Thyroid gland (tissue), 4 donors: ENCODE data around the gene TCHH. TPM values are rescaled to one million over a fixed set of nuclear protein-coding genes. Genes with fewer than 3 reads are reported as not detected.

Experiments
- DNase-seq, 2 donors: peaks; one replicate each; pipeline ENCODE4 v3.0.0-alpha.2; 2019
- H3K27ac ChIP-seq, 3 donors: fragments of 200-600 bp; sonication (generic); 1 replicate in 2 of 3; 2 replicates in 1 of 3; pipeline ENCODE4 v1.5.1; 2016 to 2019; ENCODE audit warnings: mild to moderate bottlenecking in 1 of 3, moderate library complexity in 1 of 3
- H3K27me3 ChIP-seq: fragments of 200-600 bp; sonication (generic); one replicate; pipeline ENCODE4 v1.5.1; 2019
- H3K36me3 ChIP-seq, 2 donors: fragments of 200-600 bp; sonication (generic); one replicate each; pipeline ENCODE4 v1.5.1; 2016 to 2019
- H3K4me1 ChIP-seq, 2 donors: fragments of 200-600 bp; sonication (generic); one replicate each; pipeline ENCODE4 v1.5.1; 2017 to 2019
- H3K4me3 ChIP-seq, 3 donors: fragments of 200-600 bp; sonication (generic); replicated peaks in 1 of 3; 1 replicate in 2 of 3; 2 replicates in 1 of 3; pipeline ENCODE4 v1.5.1; 2016; ENCODE audit warnings: mild to moderate bottlenecking in 1 of 3
- H3K9me3 ChIP-seq: fragments of 200-600 bp; sonication (generic); one replicate; pipeline ENCODE4 v1.5.1; 2017
- POLR2A ChIP-seq, 2 donors: fragments of 450-650 bp; IDR thresholded peaks; one replicate each; pipeline ENCODE4 v1.6.1; 2017; ENCODE audit warnings: antibody characterized with exemption in 2 of 2, mild to moderate bottlenecking in 2 of 2, moderate library complexity in 1 of 2
- WGBS, 2 donors: methylation state at CpG; one replicate each; pipeline ENCODE4 v1.1.5; 2017; 5-methylcytosine and 5-hydroxymethylcytosine counted together
- intact Hi-C: fragments of 100-400 bp; cut with DNase I; formaldehyde crosslinking; loops from one replicate; pipeline ENCODE4 v1.15.1; 2023
- total RNA-seq, 4 donors: library from RNA; depleted of rRNA; stranded (reverse); fragments of >200 nt; gene quantifications; one replicate each; pipeline ENCODE4 v1.2.3, GENCODE V29; 2016
- TF ChIP-seq, protein P1 (sequence below), 6 experiments: fragments of 200-600 bp in 3 of 6; fragments of 450-650 bp in 3 of 6; sonication (generic) in 3 of 6; IDR thresholded peaks; one replicate each; pipeline ENCODE4 v1.5.1; 2016 to 2019; ENCODE audit warnings: antibody characterized with exemption in 6 of 6, mild to moderate bottlenecking in 2 of 6, inconsistent platforms in 1 of 6, moderate library complexity in 1 of 6

Gene TCHH
- total RNA-seq, 4 donors from 2014 or later, result 0.11 to 0.40 (median 0.13) TPM; not detected in 1

DNA sequence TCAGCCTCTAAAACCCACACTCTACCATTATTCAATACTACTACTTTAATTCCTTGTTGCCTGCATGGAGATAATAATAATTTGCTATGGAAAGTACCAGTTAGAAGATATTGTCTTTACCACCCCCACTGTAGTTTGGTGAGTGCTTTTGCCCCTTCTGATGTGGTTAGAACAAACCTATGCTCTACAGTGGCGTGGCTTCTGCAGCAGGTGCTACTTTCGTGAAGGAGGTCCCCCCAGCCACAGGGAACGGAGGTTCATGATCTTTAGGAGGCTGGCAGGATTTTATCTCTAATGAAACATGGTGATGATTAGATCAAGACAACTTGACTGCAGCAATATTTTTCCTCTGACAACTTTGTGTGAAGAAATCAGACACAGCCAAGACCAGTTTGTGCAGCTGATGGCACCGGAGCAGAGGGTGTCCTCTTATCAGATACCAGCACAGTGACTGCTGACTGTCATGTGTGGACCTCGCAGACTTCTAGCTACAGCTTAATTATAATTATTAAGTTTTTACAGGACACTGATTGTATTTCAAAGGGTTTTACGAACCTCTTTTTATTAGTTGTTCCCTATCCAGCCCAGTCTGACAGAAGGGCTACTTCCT, 10.7 kb upstream of the TCHH start:
- Histone ChIP-seq H3K4me1 (no peaks in the 10 kb centered on the region), H3K4me3 (no peak overlapping the region), H3K27me3 (no peaks in the 10 kb centered on the region), H3K9me3 (no peaks in the 10 kb centered on the region), H3K36me3 (no peaks in the 10 kb centered on the region), H3K27ac (no peak overlapping the region)
- intact Hi-C loops, result no loop called here
- TF ChIP-seq POLR2A (IDR thresholded peaks at IDR 0.05), result no peak
- TF ChIP-seq, protein P1, sequence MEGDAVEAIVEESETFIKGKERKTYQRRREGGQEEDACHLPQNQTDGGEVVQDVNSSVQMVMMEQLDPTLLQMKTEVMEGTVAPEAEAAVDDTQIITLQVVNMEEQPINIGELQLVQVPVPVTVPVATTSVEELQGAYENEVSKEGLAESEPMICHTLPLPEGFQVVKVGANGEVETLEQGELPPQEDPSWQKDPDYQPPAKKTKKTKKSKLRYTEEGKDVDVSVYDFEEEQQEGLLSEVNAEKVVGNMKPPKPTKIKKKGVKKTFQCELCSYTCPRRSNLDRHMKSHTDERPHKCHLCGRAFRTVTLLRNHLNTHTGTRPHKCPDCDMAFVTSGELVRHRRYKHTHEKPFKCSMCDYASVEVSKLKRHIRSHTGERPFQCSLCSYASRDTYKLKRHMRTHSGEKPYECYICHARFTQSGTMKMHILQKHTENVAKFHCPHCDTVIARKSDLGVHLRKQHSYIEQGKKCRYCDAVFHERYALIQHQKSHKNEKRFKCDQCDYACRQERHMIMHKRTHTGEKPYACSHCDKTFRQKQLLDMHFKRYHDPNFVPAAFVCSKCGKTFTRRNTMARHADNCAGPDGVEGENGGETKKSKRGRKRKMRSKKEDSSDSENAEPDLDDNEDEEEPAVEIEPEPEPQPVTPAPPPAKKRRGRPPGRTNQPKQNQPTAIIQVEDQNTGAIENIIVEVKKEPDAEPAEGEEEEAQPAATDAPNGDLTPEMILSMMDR (IDR thresholded peaks at IDR 0.05), result no peak
- DNase-seq, result no peak
- WGBS, 2 donors, result 80 to 87% methylated on average over 6 of the region's 6 CpGs

DNA sequence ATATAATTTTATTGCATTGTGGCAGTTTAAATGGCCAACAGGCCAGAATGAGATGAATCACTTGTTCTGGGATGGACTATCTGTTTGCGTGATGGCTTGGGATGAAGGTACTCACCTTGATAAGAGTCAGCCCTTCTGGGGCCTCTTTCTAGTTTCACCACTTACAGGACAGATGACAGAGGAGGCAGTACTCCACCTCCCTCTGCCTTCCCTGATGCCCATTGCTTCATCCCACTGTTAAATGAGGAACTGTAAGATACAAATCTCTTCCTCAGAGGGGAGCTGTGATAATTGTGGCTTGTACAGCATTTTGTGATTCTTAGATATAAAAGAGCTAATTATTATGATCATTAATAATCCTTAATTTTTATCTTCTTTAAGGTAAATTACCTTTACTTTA, 3.7 kb upstream of the TCHH start:
- 93 to 100% methylated on average over 1 of the region's 1 CpG for WGBS, 2 donors
- intact Hi-C loops, result no loop called here
- no peak overlapping the region for H3K27ac ChIP-seq
- no peak for TF ChIP-seq POLR2A (IDR thresholded peaks at IDR 0.05)
- TF ChIP-seq, protein P1 (IDR thresholded peaks at IDR 0.05), result no peak
- no peak for DNase-seq
- peaks cover 6% of the 10 kb centered on the region for H3K27me3 ChIP-seq
- no peaks in the 10 kb centered on the region for H3K4me1 ChIP-seq
- H3K36me3 ChIP-seq, result no peaks in the 10 kb centered on the region
- no peaks in the 10 kb centered on the region for H3K9me3 ChIP-seq
- no peak overlapping the region for H3K4me3 ChIP-seq

DNA sequence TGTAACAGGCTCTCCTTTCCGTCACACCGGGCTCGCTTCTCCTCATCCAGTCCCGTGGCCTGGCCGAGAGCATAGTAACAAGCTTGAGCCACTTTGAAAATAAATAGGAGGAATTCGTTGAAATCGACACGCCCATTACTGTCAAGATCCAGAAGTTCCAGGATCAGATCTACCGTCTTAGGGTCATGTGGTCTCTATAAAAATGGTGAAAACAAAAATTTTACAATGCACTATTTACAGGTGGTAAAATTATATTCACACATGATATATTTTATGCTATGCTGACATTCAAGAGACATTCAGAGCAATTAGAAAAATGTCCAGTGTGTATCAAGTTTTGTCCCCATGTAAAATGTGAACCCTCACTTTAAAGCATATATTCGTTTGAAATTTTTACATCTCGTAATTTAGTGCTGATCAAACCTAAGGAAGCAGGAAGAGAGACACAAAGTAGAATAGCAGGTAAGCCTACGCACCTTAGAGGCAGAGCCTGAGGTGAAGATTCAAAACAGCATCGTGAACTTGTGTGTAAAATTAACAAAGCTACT, 2.3 kb downstream of the TCHH start:
- H3K4me1 ChIP-seq, result peaks cover 25 to 35% of the 10 kb centered on the region in 2 donors
- peaks cover 37% of the 10 kb centered on the region for H3K27me3 ChIP-seq
- H3K27ac ChIP-seq, result no peak overlapping the region
- H3K36me3 ChIP-seq, result no peaks in the 10 kb centered on the region
- WGBS, 2 donors, result 24 to 27% methylated on average over 13 of the region's 13 CpGs
- intact Hi-C loops, result no loop called here
- TF ChIP-seq, protein P1 (IDR thresholded peaks at IDR 0.05), result no peak
- TF ChIP-seq POLR2A (IDR thresholded peaks at IDR 0.05), result no peak
- H3K9me3 ChIP-seq, result no peaks in the 10 kb centered on the region
- no peak for DNase-seq
- no peak overlapping the region for H3K4me3 ChIP-seq

DNA sequence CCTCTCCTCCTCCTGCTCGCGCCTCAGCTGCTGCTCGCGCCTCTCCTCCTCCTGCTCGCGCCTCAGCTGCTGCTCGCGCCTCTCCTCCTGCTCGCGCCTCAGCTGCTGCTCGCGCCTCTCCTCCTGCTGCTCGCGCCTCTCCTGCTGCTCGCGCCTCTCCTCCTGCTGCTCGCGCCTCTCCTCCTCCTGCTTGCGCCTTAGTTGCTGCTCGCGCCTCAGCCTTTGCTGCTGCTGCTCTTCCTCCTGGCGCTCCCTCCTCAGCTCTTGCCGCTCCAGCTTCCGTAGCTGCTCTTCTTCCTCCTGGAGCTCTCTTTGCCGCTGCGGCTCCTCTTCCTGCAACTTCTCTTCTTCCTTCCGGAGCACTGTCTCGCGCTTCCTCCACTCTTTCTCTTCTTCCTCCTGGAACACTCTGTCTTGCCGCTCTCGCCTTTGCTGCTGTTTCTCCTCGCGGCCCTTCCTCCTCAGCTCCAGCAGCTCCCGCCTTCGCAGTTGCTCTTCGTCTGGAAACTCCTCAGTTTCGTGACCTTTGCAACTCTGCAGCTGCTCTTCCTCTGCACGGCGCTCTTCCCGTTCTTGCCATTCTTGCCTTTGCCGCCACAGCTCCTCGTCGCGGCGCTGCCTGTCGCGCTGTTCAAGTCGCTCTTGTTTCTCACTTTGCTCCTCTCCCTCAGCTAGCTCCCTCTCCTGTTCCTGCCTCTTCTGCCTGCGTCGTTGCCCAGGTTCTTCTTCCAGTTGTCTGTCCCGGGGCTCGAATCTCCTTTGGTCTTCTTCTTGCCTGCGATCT, 3.0 kb downstream of the TCHH start:
- no peaks in the 10 kb centered on the region for H3K9me3 ChIP-seq
- peaks cover 43% of the 10 kb centered on the region for H3K27me3 ChIP-seq
- H3K4me1 ChIP-seq, result peaks cover 25 to 38% of the 10 kb centered on the region in 2 donors
- intact Hi-C loops, result no loop called here
- 2 to 3% methylated on average over 46 to 52 of the region's 53 CpGs for WGBS, 2 donors
- no peak overlapping the region for H3K27ac ChIP-seq
- no peaks in the 10 kb centered on the region for H3K36me3 ChIP-seq
- no peak for DNase-seq
- H3K4me3 ChIP-seq, result no peak overlapping the region
- TF ChIP-seq, protein P1 (IDR thresholded peaks at IDR 0.05), result no peak
- TF ChIP-seq POLR2A (IDR thresholded peaks at IDR 0.05), result no peak

DNA sequence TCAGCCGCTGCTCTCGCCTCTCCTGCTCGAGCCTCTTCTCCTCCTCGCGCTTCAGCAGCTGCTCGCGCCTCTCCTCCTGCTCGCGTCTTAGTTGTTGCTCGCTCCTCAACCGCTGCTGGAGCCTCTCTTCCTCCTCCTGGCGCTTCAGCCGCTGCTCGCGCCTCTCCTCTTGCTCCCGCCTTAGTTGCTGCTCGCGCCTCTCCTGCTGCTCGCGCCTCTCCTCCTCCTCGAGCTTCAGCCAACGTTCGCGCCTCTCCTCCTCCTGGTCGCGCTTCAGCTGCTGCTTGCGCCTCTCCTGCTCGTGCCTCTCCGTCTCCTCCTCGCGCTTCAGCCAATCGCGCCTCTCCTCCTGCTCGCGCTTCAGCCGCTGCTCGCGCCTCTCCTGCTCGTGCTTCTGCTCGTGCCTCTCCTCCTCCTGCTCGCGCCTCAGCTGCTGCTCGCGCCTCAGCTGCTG, 3.7 kb downstream of the TCHH start:
- Histone ChIP-seq H3K4me1 (peaks cover 25 to 38% of the 10 kb centered on the region in 2 donors), H3K27me3 (peaks cover 43% of the 10 kb centered on the region), H3K27ac (no peak overlapping the region), H3K9me3 (no peaks in the 10 kb centered on the region), H3K36me3 (no peaks in the 10 kb centered on the region), H3K4me3 (peak overlapping the region in 1 of 3 donors; percentile 26)
- no peak for DNase-seq
- WGBS, 2 donors, result 1 to 2% methylated on average over 35 to 44 of the region's 44 CpGs
- intact Hi-C loops, result no loop called here
- TF ChIP-seq POLR2A (IDR thresholded peaks at IDR 0.05), result no peak
- TF ChIP-seq, protein P1 (IDR thresholded peaks at IDR 0.05), result no peak
